ENCODE data around the gene PPFIA2. TPM values are rescaled to one million over a fixed set of nuclear protein-coding genes. Genes with fewer than 3 reads are reported as not detected.

PPFIA2 gene
- total RNA-seq, 2 experiments from 2014 or later, result not detected

GRCh38 chr12:81797100-81797499, 38.0 kb upstream of the PPFIA2 start:
- Histone ChIP-seq H3K4me3 (ENCODE audit: low read length) (no peak overlapping the region), H3K4me1 (ENCODE audit: insufficient read depth, low read length) (no peaks in the 10 kb centered on the region), H3K27ac (ENCODE audit: low read depth in 1 of 2, low read length in 2 of 2) (no peak overlapping the region), H3K27me3 (ENCODE audit: control insufficient read depth in 1 of 2, insufficient read depth in 2 of 2, low read length in 2 of 2) (no peaks in the 10 kb centered on the region), H3K36me3 (ENCODE audit: insufficient read depth, low read length) (no peaks in the 10 kb centered on the region), H3K9me3 (ENCODE audit: control insufficient read depth in 1 of 2, insufficient read depth in 1 of 2, low read length in 2 of 2) (no peaks in the 10 kb centered on the region)
- Mint-ChIP-seq H3K27me3 (peaks cover 20% of the 10 kb centered on the region), H3K4me3 (no peak overlapping the region), H3K4me1 (ENCODE audit: low read depth) (no peaks in the 10 kb centered on the region), H3K36me3 (ENCODE audit: low read depth) (no peaks in the 10 kb centered on the region), H3K27ac (no peak overlapping the region), H3K9me3 (no peaks in the 10 kb centered on the region)
- ChIA-PET POLR2A (no interaction called here), CTCF (no interaction called here)
- TF ChIP-seq, protein P1, sequence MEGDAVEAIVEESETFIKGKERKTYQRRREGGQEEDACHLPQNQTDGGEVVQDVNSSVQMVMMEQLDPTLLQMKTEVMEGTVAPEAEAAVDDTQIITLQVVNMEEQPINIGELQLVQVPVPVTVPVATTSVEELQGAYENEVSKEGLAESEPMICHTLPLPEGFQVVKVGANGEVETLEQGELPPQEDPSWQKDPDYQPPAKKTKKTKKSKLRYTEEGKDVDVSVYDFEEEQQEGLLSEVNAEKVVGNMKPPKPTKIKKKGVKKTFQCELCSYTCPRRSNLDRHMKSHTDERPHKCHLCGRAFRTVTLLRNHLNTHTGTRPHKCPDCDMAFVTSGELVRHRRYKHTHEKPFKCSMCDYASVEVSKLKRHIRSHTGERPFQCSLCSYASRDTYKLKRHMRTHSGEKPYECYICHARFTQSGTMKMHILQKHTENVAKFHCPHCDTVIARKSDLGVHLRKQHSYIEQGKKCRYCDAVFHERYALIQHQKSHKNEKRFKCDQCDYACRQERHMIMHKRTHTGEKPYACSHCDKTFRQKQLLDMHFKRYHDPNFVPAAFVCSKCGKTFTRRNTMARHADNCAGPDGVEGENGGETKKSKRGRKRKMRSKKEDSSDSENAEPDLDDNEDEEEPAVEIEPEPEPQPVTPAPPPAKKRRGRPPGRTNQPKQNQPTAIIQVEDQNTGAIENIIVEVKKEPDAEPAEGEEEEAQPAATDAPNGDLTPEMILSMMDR (IDR thresholded peaks at IDR 0.05), result no peak
- ATAC-seq (ENCODE audit: poor library complexity) (no peak), DNase-seq (peak in 1 of 14 experiments; percentile 13)
- intact Hi-C loops (cut with DNase I, micrococcal nuclease), result loop anchor here in 1 of 2 experiments (10.0 kb wide), 1 partner anchor 188 kb away; no protein-coding TSS in a partner anchor

GRCh38 chr12:81792666-81793065, 33.5 kb upstream of the PPFIA2 start:
- Mint-ChIP-seq H3K4me1 (ENCODE audit: low read depth) (no peaks in the 10 kb centered on the region), H3K27me3 (peaks cover 5% of the 10 kb centered on the region), H3K9me3 (no peaks in the 10 kb centered on the region), H3K4me3 (no peak overlapping the region), H3K36me3 (ENCODE audit: low read depth) (no peaks in the 10 kb centered on the region), H3K27ac (no peak overlapping the region)
- Histone ChIP-seq H3K36me3 (ENCODE audit: insufficient read depth, low read length) (no peaks in the 10 kb centered on the region), H3K27ac (ENCODE audit: low read depth in 1 of 2, low read length in 2 of 2) (no peak overlapping the region), H3K4me3 (ENCODE audit: low read length) (no peak overlapping the region), H3K4me1 (ENCODE audit: insufficient read depth, low read length) (no peaks in the 10 kb centered on the region), H3K9me3 (ENCODE audit: control insufficient read depth in 1 of 2, insufficient read depth in 1 of 2, low read length in 2 of 2) (no peaks in the 10 kb centered on the region), H3K27me3 (ENCODE audit: control insufficient read depth in 1 of 2, insufficient read depth in 2 of 2, low read length in 2 of 2) (no peaks in the 10 kb centered on the region)
- DNase-seq, result no peak
- intact Hi-C loops (cut with DNase I, micrococcal nuclease), result loop anchor here in 1 of 2 experiments (10.0 kb wide), 1 partner anchor 192 kb away; no protein-coding TSS in a partner anchor
- CTCF ChIA-PET, result no interaction called here
- no peak for ATAC-seq (ENCODE audit: poor library complexity)
- POLR2A ChIA-PET, result no interaction called here
- TF ChIP-seq, protein P1 (IDR thresholded peaks at IDR 0.05), result no peak

- TF ChIP-seq, protein P1 (IDR thresholded peaks at IDR 0.05), result no peak
- no peaks in the 10 kb centered on the region for H3K27me3 Mint-ChIP-seq
- no peak overlapping the region for H3K4me3 Mint-ChIP-seq
- Histone ChIP-seq H3K4me3 (ENCODE audit: low read length) (no peak overlapping the region), H3K27me3 (ENCODE audit: control insufficient read depth in 1 of 2, insufficient read depth in 2 of 2, low read length in 2 of 2) (no peaks in the 10 kb centered on the region), H3K9me3 (ENCODE audit: control insufficient read depth in 1 of 2, insufficient read depth in 1 of 2, low read length in 2 of 2) (no peaks in the 10 kb centered on the region), H3K27ac (ENCODE audit: low read depth in 1 of 2, low read length in 2 of 2) (no peak overlapping the region), H3K4me1 (ENCODE audit: insufficient read depth, low read length) (no peaks in the 10 kb centered on the region), H3K36me3 (ENCODE audit: insufficient read depth, low read length) (no peaks in the 10 kb centered on the region)
- no peak overlapping the region for H3K27ac Mint-ChIP-seq
- DNase-seq, result no peak
- ChIA-PET CTCF (no interaction called here), POLR2A (no interaction called here)
- no peaks in the 10 kb centered on the region for H3K9me3 Mint-ChIP-seq
- intact Hi-C loops (cut with DNase I, micrococcal nuclease), result no loop called here
- no peak for ATAC-seq (ENCODE audit: poor library complexity)
- no peaks in the 10 kb centered on the region for H3K36me3 Mint-ChIP-seq (ENCODE audit: low read depth)
- no peaks in the 10 kb centered on the region for H3K4me1 Mint-ChIP-seq (ENCODE audit: low read depth)
Observed at GRCh38 chr12:81779216-81779615, 20.1 kb upstream of the PPFIA2 start.
